ENCODE results near the gene TTLL9.

DNA sequence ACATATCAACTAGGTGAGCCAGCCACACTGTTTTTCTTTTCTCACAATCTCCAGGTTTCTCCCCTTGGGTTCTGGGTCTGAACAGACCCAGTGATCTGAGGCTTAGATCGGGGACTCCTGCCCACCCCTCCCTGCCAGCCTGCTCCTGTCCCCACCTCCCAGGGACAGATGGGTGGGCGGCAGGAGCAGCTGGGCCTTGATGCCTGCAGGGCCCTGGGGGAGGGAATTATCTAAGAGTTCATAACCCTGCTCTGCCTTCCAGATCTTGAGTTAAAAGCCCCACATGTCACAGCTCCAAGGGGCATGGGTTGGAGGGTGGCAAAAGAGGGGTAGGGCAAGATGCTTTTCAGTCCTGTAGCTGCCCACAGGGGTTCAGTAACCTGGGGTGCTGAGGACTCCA, 92.3 kb downstream of the TTLL9 start:
- TF ChIP-seq CTCF (IDR thresholded peaks at IDR 0.05) (no peak), POLR2A (IDR thresholded peaks at IDR 0.05) (no peak)

Data from thyroid gland (tissue), 4 donors.